Measurements from ENCODE around the gene TXNDC16.

DNA sequence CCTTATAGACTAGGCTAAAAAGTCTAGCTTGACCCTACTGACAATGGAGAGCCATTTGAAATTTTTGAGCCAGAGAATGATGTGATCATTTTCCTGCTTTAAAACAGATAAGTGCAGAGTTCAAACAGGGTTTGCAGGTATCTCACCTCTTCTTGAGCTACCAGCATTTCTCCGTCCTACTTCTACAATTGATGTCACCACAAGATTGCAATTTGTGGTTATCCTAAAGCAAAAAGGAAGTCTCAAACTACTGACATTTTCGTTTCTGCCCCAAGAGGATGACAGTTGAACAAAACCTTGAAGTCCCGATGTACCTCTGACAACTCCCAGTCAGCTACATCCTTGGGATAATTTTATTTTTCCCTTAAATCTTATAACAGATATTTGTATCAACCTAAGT lies 151.5 kb downstream of the TXNDC16 start:
- no peak for TF ChIP-seq EZH2 (IDR thresholded peaks at IDR 0.05; ENCODE audit: insufficient read depth, low read length)
- TF ChIP-seq, protein P1, sequence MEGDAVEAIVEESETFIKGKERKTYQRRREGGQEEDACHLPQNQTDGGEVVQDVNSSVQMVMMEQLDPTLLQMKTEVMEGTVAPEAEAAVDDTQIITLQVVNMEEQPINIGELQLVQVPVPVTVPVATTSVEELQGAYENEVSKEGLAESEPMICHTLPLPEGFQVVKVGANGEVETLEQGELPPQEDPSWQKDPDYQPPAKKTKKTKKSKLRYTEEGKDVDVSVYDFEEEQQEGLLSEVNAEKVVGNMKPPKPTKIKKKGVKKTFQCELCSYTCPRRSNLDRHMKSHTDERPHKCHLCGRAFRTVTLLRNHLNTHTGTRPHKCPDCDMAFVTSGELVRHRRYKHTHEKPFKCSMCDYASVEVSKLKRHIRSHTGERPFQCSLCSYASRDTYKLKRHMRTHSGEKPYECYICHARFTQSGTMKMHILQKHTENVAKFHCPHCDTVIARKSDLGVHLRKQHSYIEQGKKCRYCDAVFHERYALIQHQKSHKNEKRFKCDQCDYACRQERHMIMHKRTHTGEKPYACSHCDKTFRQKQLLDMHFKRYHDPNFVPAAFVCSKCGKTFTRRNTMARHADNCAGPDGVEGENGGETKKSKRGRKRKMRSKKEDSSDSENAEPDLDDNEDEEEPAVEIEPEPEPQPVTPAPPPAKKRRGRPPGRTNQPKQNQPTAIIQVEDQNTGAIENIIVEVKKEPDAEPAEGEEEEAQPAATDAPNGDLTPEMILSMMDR (IDR thresholded peaks at IDR 0.05; ENCODE audit: insufficient read depth, low read depth, low read length), result no peak

Data from astrocyte (in vitro differentiated cells and primary cell).